Colon (tissue), 2 donors: ENCODE data around the gene ADPGK.
"Not testable (repeated sequence)": the region's sequence is repeated elsewhere in the genome, so short reads cannot be mapped to it uniquely, and the experiment has no call there.

ENCODE experiments used
- FAIRE-seq: peaks from 2 replicates; lab custom pipeline; 2012; peaks lifted over from hg19 to GRCh38; lab: Jason Lieb, UNC
- donor health status: control.
- donor health status: control.

Gene ADPGK

GRCh38 chr15:72783640-72784455 is at the start of gene ADPGK:
Gene ADPGK (minus strand): TSS chr15:72783758. CDS start chr15:72783691, 67 bp downstream.
- no peak for FAIRE-seq

- FAIRE-seq, result no peak
These were observed 43.7 kb upstream of the ADPGK start for GRCh38 chr15:72827226-72827625.

DNA sequence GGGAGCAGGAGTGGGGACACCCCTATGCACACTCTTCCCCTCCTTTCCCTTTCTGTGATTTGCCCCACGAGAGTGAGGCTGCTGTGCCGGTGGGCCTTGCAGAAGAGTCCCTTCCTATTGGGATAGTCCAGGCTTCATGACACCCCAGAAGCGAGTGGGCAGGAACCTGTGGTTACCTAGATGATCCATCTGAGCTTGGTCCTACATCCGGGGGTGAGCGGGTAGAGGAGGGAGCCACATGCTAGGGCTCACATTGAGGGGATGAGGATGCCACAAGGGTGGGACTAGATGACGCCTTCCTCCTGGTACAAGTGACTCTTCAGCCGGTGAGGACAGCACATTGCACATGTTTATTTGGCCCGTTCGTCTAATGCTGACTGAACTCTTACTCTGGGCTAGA is 43.1 kb upstream of the ADPGK start:
- FAIRE-seq, result no peak

GRCh38 chr15:72825829-72826228 is 42.3 kb upstream of the ADPGK start:
- no peak for FAIRE-seq

DNA sequence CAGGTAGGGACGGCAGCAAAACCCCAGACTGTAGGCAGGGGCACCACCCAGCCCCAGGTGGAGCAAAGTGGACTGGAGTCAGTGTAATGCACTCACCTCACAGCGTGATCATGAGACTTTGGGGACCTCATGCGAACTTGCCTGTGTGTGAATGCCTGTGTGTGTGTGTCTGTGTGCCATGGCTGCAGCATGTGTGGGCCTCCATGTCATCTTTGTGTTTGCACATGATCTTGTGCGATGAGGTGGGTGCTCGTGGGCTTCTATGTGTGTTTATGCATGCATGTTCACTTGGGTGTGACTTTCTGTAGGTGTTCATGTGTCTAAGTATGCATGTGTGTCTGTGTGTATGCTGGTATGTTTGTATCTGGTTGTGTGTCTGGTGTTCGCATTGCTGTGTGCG is 41.2 kb upstream of the ADPGK start:
- FAIRE-seq, result no peak

DNA sequence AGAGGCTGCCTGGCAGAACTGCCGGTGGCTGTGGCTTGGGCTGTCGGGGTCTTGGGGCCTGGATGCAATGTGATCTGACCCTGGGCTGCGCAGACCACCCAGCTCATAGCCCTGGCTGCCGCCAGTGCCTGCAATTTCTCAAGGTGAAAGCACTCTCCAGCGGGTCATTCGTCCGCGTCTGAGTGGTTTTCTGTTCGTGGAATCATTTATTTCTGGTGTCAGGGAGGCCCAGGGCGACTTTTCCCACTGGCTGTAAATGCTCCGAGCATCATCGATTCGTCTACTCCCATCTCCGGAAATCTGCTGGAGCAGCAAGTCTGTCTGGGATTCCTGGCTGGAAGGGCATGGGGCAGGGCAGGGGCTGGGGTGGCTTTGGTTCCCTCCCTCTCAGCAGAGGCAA is 40.6 kb upstream of the ADPGK start:
- no peak for FAIRE-seq

- no peak for FAIRE-seq
These were observed 36.7 kb upstream of the ADPGK start for GRCh38 chr15:72820278-72820677.

DNA sequence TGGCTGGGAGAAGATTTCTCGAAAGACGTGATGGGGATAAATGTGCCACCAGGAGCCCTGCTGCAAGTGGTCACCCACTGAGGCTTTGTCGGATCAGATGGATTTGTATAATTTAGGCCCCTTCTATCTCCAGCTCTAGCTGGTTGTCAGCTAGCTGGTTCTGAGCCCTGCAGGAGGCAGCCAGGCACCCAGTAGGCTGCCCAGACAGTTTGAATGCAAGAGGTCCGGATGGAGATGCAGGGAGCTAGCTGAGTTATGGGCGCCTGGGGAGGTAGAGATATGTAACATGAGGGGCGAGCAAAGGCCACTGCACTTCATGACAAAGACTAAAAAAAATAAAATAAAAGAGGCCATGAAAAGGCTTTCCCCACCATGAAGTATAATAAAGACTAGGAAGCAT is 35.1 kb upstream of the ADPGK start:
- FAIRE-seq, result no peak

DNA sequence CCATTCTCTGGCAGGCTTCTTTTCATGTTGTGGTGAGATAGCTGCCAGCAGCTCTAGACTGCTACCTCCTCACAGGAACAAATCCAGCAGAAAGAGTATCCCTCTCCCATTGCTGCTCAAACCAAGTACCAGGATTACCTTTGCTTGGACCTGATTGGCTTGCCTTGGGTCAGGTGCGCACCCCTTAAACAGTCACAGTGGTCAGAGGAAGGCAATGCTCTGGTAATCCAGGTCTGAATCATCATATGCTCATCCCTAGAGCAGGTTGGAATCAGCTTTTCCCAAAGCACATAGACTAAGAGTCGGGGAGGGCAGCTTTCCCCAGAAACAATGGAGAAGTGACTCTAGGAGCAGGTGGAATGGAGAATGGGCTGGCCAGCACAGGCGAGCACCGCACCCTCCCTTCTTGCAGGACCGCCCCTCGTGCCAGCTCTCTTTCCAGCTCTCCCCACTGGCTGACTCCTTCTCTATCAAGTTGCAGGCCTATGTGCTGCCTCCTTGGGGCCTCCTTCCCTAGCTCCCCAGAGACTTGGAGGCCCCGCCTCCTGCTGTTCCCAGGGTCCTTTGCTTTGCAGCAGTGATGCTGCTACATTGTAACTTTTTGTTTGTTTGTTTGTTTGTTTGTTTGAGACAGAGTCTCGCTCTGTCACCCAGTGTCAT is 29.9 kb upstream of the ADPGK start:
- FAIRE-seq, result no peak

GRCh38 chr15:72809329-72809728 is 25.8 kb upstream of the ADPGK start:
- FAIRE-seq, result no peak

GRCh38 chr15:72807346-72807745 is 23.8 kb upstream of the ADPGK start:
- not testable (repeated sequence) for FAIRE-seq

DNA sequence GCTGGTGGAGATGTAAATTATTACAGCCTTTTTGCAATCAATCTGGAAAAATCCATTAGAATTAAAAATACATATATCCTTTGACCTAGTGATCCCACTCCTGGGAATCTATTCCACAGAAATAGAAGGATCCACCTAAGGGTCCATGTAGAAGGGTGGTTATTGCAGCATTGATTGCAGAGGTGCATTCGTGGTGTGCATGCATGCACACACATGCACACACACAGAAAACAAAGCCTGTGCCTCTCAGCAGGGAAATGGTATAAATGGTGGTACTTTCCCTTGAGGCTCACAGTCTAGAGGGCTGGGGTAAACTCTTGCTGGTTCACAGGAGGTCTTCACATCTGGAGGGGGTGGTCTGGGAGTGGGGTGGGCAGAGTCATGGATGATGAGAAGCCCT is 19.4 kb upstream of the ADPGK start:
- no peak for FAIRE-seq

- FAIRE-seq, result no peak
These were observed 18.2 kb upstream of the ADPGK start for GRCh38 chr15:72801590-72802325.

DNA sequence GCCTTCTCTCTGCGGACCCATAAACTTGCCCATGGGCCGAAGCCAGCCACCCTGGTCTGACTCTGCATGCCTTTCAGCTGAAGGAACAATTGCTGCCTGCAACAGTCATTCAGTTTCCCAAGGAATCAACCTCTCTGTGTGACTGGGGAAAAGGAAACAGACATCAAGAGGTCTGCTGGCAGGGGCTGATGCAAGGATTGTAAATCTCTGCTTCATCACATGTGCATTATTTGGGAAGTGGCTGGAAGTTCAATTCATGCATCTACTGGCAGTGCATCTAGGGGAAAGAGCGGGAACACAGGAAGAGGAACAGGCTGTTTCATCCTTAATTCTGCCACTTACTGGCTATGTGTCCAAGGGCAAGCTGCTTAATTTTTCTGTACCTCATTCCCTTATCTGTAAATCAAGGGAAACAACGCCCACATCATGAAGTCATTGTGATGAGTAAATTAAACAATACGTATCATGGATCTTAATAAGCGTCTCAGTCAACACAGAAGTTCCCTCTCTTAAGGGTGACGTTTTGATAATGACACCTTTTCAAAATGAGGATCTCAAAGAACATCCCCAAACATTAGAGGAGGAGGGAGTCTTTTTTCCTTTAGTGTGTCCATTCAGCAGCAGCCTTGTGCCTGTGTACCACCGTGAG is 17.4 kb upstream of the ADPGK start:
- no peak for FAIRE-seq

DNA sequence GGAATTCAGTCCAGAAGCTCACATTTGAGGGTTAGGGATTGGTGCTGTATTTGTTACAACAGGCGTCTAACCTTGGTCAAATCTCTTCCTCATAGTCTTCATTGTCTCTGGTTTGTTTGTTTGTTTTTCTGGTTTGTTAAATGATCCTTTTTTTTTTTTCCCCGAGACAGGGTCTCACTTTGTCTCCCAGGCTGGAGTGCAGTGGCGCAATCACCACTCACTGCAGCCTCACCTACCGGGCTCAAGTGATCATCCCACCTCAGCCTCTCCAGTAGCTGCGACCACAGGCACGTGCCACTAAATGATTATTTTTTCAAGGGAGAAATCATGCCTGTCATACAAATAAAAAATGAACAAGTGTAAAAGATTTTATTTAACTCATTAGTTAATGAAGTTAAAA is 14.3 kb upstream of the ADPGK start:
- no peak for FAIRE-seq

GRCh38 chr15:72797338-72797689 is 13.8 kb upstream of the ADPGK start:
- FAIRE-seq, result no peak

GRCh38 chr15:72796515-72797337 is 13.2 kb upstream of the ADPGK start:
- FAIRE-seq, result no peak

DNA sequence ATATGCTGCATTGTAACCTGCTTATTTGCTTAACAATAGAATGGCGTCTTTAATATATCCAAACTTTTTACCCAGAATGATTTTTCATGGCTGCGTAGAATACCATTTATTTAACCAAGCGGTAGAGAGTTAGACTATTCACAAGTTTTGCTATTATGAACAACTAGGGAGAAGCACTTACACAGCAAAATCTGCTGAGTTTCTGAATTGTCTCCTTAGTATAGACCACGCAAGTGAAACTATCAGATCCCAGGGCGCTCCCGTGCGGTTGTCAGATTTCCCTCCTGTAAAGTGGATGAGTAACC is 12.6 kb upstream of the ADPGK start:
- FAIRE-seq, result no peak

DNA sequence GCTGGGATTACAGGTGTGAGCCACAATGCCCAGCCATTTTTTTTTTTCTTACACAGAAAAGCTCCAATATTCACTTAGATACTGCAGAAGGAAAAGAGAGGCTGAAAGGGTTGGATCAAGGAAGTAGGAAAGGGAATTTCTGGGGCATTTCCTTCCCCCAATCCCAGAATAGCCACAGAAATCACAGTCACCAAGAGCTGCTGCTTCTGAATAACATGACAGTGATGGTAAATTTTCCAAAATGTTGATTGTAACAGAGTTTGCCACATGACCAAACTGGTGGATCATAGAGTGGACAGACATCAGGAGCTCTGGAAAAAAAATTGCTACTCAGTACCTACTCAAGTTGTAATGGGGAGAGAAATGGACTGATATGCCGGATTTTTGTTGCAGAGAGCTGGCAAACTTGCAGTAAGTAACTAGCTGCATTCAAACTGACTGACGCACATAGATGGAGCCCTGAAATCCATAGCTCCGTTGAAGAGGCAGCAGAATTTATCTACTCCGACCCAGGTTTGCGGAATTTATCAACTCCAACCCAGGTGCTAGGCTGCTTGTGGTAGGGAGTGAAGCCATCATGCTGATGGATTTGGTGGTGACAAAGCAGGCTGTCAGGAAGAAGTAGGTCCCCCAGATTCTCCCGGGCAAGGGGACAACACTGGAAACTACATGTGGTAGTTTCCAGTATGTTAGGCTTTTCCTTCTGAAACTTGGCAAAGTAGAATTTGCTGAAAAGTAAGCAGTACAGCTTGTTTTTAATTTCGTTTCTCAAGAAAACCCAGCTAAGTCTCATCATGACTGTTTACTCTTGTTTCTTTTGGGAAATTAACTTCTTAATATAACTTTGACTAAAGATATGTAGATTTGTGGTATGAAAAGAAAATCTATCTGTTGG is 10.5 kb upstream of the ADPGK start:
- FAIRE-seq, result no peak

DNA sequence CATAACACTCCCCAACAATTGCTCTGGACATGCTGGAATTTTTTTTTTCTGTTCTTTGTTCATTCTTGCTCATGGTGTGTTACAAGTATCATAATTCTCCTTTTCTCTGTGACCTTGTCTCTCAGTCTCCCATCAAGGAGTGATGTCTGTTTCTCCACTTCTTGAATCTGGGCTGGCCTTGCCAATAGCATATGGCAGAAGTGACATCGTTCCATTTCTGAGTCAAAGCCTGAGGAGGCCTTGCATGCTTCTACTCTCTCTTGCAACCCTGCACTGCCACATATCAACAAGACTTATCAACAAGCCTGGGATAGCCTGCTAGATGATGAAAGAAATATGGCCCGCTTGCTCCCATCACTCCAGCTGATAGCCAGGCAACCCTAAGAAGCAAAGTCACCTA is 8.9 kb upstream of the ADPGK start:
- no peak for FAIRE-seq
